Measurements from ENCODE around the gene EEF1A2. TPM values are rescaled to one million over a fixed set of nuclear protein-coding genes. Genes with fewer than 3 reads are reported as not detected.

EEF1A2 gene
- total and polyA plus RNA-seq, 2 of the 4 experiments (the other 2 are of a cell fraction): 1.3 to 4.6 TPM

DNA sequence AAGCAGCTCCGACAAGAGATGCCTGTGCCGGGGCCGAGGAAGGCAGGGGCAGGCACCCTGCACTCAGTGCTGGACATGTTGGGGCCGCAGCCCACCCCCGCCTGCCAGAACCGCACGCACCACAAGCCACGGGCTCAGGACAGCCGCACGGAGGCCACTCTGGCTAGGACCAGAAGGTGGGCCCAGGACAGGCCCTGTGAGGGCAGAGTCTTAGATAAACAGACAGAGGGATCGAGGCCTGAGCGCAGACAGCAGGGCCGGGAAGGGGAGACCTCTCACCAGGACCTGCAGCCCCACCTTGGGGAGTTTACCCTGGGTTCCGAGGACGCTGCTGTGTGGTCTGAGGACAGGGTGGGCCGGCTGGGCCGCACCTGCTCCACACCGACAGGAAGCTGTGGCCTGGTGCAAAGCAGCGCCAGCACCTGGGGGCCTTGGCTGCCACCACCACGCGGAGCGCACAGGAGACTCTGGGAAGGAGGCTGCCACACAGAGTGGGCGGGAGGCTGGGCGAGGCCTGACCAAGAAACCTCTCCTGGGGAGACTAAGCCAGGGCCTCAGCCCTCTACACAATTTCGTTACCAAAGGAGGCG, 58.4 kb downstream of the EEF1A2 start:
- no peak overlapping the region for H3K23ac ChIP-seq (ENCODE audit: low read depth, low read length)
- no peaks in the 10 kb centered on the region for H3K9me1 ChIP-seq (ENCODE audit: insufficient read depth, low read length)
- no peak overlapping the region for H4K91ac ChIP-seq (ENCODE audit: insufficient read depth, low read depth, low read length)
- no peaks in the 10 kb centered on the region for H3K9me3 ChIP-seq (ENCODE audit: control insufficient read depth, insufficient read depth, low read length)
- WGBS, 2 experiments (ENCODE audit: extremely low coverage in 2 of 2, insufficient read length in 1 of 2): 79% methylated on average over 11 of the region's 26 CpGs; no CpG with 5 or more reads in 1 of the 2 experiments
- H3K4me3 ChIP-seq (ENCODE audit: insufficient read depth, low read depth, low read length): no peak overlapping the region
- DNase-seq (no peak), ATAC-seq (ENCODE audit: low read depth) (no peak)
- H3K27ac ChIP-seq (ENCODE audit: insufficient read depth, low read length): no peak overlapping the region
- no peak overlapping the region for H4K5ac ChIP-seq (ENCODE audit: low read depth, low read length)
- CTCF ChIA-PET: no interaction called here
- H3K14ac ChIP-seq (replicated peaks; ENCODE audit: low read depth, low read length): no peak overlapping the region
- in situ Hi-C loops (cut with MboI; ENCODE audit: low sequenced_read_pairs): no loop called here
- no peaks in the 10 kb centered on the region for H3K79me1 ChIP-seq (ENCODE audit: low read depth in 1 of 2, low read length in 2 of 2)
- H3K9ac ChIP-seq (ENCODE audit: low read depth, low read length): no peak overlapping the region
- H2BK5ac ChIP-seq (ENCODE audit: low read depth, low read length, poor library complexity, severe bottlenecking): no peak overlapping the region
- no peaks in the 10 kb centered on the region for H4K20me1 ChIP-seq (ENCODE audit: insufficient read depth, low read length)
- H3K4me1 ChIP-seq (ENCODE audit: control insufficient read depth, insufficient read depth, low read length): no peaks in the 10 kb centered on the region
- intact Hi-C loops (cut with micrococcal nuclease): no loop called here
- no peak overlapping the region for H2AK5ac ChIP-seq (ENCODE audit: low read depth, low read length)
- dilution Hi-C loops (cut with HindIII; ENCODE audit: low sequenced_read_pairs, unreplicated experiment): no loop called here
- H4K8ac ChIP-seq (ENCODE audit: low read depth in 2 of 2, low read length in 2 of 2): no peak overlapping the region
- no peaks in the 10 kb centered on the region; the same call in 1 of the 2 replicates for H3K27me3 ChIP-seq (ENCODE audit: control insufficient read depth, insufficient read depth, low read length)
- POLR2A ChIA-PET (ENCODE audit: unreplicated experiment): no interaction called here
- H3K56ac ChIP-seq (ENCODE audit: extremely low read depth, insufficient read depth, low read length): no peak overlapping the region
- H2AFZ ChIP-seq (replicated peaks; ENCODE audit: low read length, poor library complexity): no peak overlapping the region
- no peak overlapping the region for H2AK9ac ChIP-seq (replicated peaks; ENCODE audit: low read depth, low read length, poor library complexity)
- H3K36me3 ChIP-seq (ENCODE audit: control insufficient read depth, insufficient read depth, low read length): no peaks in the 10 kb centered on the region
- TF ChIP-seq RFX5 (IDR thresholded peaks at IDR 0.05; ENCODE audit: low read depth, low read length) (no peak), POLR2A (IDR thresholded peaks at IDR 0.05; ENCODE audit: low read depth, low read length) (no peak), RAD21 (IDR thresholded peaks at IDR 0.05; ENCODE audit: low read length) (no peak)
- BruUV-seq (replicated peaks): no TSS peak
- H3K18ac ChIP-seq (ENCODE audit: low read depth, low read length): no peak overlapping the region
- H2BK120ac ChIP-seq (ENCODE audit: low read depth, low read length): no peak overlapping the region
- H2BK15ac ChIP-seq (ENCODE audit: low read depth, low read length): no peak overlapping the region
- no peak overlapping the region for H3K4ac ChIP-seq (ENCODE audit: low read depth, low read length)
- H3K4me2 ChIP-seq (ENCODE audit: low read depth, low read length): no peak overlapping the region
- H2BK20ac ChIP-seq (ENCODE audit: low read depth, low read length): no peak overlapping the region

Data from IMR-90 (cell line).